Activated CD4-positive, alpha-beta T cell treated with anti-CD3 and anti-CD28 coated beads, Interleukin-2, amount 50 U/mL, for 4 hours (primary cell): ENCODE data around the gene NAA30.

Experiments
- DNase-seq, 2 experiments: peaks; one replicate each; pipeline ENCODE4 v3.0.0-alpha.2; 2020

Gene NAA30

DNA sequence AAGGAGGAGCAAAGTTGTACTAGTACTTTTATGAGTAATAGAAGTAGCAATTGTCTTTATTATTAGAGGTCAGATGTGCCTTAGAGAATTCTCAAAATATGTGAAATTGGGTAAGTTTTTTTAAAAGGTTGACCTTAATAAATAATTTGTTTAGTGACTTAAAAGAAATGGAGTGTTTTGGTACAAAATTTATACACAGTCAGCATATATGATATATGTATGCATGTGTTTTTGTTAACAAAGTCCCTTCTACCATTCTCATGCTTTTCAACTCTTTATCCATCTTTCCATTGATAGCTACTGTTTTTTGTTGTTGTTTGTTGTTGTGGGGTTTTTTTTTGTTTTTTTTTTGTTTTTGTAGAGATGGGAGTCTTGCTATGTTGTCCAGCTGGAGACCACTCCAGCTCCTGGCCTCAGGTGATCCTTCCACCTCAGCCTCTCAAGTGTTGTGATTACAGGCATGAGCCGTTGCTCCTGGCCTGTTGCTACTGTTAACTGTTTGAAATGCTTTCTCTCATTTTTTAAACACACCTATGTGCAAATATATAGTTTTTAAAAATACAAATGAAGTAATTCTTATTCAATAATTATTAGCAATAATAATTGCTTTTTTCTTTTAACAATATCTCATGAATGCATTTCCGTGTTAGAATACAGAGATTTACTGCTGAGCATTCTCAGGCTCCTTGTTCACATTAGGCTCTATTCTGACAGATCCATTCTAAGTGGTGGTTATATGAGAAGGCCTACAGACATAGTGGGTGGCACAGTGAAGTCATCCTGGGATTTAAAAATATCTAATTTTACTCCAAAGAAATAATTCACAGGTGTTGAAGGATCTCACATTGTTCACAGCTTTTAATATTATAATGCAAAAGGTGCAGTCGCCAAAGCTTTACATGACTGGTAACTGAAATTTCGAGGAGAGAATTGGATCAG lies 10.4 kb downstream of the NAA30 start:
- no peak for DNase-seq

DNA sequence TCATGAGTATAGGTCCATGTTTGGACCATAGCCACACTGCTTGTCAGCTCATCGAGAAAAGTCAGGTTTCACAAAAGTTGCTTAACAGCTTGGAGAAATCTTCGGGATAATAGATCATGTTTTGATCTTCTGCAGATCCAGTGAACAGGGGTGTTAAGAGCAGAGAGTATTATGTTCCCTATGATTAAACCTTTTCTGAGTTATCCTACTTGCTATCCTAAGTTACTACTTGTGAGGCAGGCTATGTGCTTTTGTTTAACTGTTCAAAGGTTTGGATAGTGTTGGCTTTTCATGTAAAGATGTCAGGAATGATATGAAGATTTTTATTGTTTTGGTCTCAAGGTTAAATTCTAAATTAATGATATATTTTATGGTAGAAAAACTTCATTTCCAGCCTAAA lies 11.1 kb downstream of the NAA30 start:
- no peak for DNase-seq

DNA sequence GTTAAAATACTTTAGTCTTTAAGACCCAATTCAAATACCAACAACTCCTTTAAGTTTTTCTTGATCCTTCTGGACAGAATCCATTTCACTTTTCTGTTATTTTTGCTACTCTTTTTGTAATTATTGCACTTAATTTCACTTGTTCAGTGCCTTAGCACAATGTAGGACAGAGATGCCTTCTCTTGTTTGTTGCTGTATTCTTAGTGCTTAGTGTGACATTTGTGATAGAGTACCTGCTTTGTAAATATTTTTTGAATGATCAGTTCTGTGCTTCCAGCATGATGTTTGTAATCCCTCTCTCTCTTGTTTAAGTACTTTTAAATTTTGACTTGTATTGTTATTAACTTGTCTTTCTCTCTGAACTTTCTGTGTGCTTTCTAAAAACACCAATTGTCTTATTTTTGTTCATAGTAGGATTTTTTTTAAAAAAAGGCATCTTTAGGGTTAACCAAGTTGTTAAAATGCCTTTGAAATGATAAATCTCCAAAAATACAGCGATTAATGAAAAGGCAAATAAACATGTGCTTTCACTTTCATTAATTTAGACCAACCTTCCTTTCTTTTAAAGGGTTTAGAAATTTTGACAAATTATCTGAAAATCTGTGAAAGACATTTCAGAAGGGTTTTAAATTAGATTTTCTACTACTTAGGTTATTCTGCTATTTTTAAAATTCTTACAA lies 11.9 kb downstream of the NAA30 start:
- no peak for DNase-seq

DNA sequence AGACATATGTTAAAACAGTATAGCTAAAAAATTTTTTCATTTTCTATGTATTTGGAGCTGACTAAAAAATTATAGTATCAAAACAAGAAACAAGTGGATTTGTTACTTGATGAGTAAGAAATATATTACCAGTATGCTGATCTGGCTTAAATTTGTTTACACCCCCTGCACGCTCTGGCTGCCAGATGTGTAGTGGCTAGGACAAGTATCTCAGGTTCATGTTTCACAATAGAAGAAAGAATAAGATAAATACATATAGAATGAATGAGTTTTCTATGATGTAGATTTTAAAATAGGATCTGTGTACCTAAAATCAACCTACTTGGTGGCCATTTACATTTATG lies 13.1 kb downstream of the NAA30 start:
- no peak for DNase-seq

DNA sequence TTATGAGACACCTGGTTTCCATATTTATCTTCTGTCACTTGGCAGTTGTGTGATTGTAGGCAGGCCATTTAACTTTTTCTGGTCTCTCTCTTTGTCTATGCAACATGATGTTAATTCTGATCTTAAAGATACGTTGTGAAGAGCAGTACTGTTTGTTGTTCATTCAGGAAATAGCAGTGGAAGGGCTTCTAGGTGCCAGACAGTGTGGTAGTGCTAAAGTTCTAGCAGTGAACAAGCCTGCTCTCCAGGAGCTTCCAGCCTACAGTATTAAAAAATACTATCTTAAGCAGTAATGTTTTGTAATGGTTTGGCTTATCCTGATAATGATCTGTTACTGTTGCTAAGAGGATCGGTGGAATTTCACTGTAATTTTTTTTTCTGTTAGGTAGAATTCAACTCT lies 15.2 kb downstream of the NAA30 start:
- no peak for DNase-seq

DNA sequence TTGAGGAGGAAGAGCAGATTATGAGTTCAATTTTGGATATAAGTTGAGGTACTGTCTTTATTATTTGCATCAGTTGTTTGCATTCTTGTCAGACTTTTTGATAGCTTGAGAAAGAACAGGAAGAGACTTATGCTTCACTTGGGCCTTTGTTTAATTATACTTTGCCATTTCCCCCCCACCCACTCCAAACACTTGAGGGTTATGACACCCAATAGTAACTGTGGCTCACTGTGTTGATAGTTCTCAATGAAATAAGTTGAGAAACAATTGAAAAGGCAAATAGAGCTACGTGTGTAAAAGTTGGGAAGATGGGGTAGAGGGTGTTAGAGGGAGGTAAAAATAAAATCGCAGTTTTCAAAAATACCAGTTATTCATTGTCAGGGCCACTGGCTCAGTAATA lies 17.7 kb downstream of the NAA30 start:
- DNase-seq = no peak

DNA sequence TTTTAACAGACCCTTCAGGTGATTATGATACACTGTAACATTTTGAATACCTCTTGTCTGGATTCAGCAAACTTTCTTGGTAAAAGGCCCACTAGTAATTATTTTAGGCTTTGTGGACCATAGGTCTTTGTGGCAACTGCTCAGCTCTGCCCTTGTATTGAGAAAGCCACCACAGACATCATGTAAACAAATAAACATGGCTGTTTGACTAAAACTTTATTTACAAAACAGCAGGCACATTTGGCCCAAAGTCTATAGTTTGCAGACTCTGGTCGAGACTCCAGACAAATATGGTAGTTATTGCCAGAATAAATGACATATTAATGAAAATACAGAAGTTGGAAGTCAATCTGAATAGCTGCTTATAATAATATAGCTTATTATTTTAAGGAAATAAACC lies 18.2 kb downstream of the NAA30 start:
- no peak for DNase-seq

DNA sequence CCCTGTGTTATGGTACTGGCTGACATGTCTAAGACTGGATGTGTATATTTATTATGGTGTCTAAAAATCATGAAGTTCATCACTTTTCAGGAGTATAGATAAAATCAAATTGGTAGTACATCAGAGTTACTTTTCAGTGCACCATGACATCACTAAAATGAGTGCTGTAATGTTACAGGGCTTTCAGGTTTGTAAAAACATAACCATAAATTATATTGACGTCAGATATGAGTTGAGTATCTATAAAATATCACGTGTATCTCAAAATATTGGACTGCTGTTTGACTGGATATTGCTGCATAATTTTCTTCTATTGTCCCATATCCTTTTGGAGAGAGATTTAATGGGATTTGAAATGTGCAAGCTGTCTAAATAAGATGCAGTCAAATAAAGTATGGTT lies 22.0 kb downstream of the NAA30 start:
- no peak for DNase-seq

DNA sequence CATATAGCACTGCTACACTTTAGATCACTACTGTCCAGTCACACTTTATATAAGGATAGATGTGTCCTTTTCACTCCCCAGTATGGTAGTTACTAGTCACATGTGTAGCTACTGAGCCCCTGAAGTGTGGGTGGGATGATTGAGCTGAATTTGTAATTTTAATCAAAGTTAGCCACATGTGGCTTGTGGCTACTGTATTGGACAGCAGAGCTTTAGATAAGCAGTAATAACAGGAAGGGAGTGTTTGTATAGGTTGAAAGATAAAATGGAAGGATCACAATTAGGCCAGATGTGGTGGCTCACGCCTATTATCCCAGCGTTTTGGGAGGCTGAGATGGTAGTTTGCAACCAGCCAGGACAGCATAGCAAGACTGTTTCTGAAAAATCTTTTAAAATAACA lies 23.5 kb downstream of the NAA30 start:
- no peak for DNase-seq

DNA sequence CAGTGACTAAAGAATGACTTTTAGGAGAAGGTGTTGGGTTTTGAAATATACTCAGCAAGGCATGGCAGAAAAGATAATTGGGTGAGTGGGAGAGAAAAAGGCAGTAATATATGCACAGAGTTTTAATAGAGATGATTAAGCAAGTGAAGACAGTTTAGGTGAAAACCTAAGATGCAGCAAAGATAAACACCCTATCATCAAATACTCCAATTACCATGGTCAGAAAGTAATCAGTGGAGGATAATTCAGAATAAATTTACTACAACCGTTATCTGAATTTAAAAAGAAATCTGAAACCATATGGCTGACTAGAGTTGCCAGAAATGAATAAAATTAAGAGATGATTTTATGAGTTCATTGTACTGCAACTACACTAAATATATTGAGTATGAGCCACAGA lies 26.8 kb downstream of the NAA30 start:
- DNase-seq = no peak

DNA sequence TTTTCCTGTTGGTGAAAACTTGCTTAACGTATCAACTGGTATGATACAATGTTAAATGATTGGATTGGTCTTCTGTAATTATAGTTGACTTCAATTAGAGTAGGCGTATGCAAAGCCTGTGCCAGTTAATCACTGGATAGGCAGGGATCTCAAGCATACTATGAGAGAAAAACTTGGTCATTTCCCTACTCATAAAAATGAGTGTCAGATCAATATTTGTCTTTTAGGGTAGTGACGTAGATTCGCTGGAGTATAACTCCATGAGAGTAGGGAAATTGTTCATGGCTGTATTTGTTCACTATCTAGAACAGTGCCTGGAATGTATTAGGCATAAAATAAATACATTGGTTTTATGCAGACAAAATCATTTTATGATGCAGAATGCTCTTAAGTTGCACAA lies 28.6 kb downstream of the NAA30 start:
- no peak for DNase-seq

DNA sequence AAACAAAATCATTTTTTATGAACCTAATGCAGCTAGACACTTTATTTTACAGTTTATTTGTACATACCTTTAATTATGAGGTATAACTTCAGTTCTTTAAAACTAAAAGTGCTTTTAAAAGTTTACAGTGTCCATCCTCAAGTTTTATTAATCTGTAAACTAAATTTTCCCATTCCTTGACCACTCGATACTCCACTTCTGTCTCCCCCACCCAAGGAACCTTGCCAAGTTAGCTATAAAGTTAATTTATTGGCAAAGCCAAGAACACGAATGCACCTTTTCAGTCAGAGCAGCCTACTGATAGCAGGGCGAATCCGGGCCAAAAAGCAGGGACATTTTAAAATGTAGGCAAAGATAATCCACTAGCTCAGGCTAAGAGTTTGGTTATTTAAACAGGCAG lies 29.6 kb downstream of the NAA30 start:
- no peak for DNase-seq

DNA sequence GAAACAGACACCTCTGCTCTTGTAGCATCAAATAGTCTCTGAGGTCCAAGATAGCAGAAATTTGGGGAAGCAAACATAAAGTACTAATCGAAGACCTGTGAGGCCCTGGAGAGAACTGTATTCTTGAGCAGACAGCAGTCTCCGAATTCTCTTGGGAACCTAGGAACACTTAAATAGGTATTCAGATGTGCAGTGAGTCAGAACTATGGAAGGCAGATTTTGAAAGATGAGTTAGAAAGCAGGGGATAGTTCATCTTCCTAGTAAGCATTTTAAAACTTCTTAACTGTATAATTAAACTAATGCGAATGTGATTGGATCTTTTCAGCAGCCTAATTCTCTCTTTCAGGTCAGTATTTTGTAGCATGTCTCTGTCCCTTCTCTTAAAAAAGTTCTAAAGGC lies 30.6 kb downstream of the NAA30 start:
- no peak for DNase-seq

DNA sequence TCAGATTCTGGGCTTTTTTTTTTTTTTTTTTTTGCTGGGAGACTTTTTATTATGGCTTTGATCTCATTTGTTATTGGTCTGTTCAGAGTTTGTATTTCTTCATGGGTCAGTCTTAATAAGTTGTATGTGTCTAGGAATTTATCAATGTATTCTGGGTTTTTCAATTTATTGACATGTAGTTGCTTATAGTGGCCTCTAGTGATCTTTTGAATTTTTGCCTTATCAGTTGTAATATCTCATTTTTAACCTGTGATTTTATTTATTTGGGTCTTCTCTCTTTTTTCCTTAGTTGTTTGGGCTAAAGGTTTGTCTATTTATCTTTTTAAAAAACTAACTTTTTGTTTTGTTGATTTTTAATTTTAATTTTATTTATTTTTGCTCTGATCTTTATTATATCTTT lies 45.5 kb downstream of the NAA30 start:
- no peak for DNase-seq

DNA sequence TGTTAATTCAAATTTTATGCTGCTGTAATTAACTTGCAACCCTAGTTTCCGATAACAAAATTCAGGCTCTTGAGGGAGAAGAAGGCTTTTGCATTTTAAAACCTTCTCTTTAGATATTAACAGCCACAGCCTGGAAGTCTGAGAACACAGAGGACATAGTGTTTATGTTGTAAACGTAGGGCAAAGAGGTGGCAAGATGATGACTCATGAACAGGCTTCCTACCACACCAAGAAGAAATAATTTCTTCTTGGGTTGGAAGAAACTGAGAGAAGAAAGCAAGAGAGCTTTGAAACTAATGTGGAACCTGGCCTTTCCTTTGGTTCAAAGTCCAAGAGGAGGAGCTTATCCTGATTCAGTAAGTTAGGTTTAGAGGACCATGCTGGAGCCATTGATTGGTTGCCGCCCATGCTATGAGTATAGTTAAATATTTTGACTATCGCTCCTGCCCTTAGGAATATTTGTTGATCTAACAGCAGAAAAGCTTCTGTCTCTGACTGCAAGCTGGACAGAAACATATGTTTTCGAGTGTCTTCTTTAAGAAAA lies 71.5 kb downstream of the NAA30 start:
- no peak for DNase-seq

DNA sequence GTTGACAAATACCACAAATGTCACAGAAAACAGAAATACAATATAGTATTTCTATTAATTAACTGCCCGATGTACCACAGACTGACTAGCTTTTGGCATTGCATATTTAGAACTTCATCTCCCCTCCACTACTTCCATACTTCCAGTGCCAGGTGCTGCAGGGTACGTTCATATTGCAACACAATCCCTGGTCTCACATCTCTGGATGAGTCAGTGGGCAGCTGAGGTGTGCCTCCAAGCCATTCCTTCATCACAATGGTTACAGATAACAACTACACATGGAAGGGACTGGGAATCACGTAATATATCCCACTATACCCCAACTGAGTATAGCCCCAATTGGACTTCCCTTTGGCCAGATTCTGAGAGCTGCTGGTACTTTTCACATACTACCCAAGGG lies 72.2 kb downstream of the NAA30 start:
- no peak for DNase-seq

DNA sequence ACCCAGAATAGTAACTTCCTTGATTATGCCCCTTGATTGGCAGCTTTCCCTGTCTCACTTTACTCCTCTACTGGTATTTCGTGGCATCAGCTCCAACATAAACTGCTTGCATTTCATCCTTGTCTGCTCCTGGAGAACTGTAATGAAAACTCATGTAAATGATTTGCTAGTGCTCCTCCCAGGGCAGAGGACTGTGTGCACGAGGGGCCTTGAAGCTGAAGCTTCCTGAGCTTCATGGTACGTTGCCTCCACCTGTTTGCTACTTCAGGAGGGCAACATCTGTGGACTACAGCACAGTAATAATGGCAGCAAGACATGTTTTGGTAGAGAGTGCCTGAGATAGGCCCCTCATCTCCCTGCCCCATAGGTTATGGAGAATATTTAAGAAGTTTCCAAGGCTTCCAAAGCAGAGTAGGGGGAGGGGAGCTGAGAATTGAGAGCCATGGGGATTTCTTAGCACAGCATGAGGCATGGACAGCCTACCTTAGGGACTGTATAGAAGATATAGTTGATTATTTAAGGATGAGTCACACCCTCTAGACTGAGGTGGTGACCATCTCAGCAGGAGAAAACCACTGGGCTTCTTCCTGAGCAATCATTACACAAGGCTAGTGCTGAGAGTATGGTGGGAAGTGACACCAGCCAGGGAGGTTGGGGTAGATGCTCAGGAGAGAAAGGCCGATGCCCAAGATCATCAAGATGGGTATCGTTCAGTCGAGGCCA lies 73.8 kb downstream of the NAA30 start:
- no peak for DNase-seq
